GM23248 (cell line): ENCODE data around the gene USP20.

Source experiments
- EZH2 ChIP-seq: fragments of 200-600 bp; sonication (generic); IDR thresholded peaks from 2 replicates; pipeline ENCODE4 v1.6.1; 2018; ENCODE audit warnings: antibody characterized with exemption, mild to moderate bottlenecking; ENCODE audit not compliant: insufficient read depth, poor library complexity, severe bottlenecking
- EZH2phosphoT487 ChIP-seq: fragments of 200-600 bp; sonication (generic); IDR thresholded peaks from 2 replicates; pipeline ENCODE4 v1.6.1; 2018; ENCODE audit warnings: antibody characterized with exemption, moderate library complexity, mild to moderate bottlenecking, low read depth; ENCODE audit not compliant: insufficient read depth

GRCh38 chr9:129850821-129851550 lies 15.7 kb downstream of the USP20 start:
- TF ChIP-seq EZH2 (no peak), EZH2phosphoT487 (no peak)
